HG03521 (cell line): Measurements from ENCODE around the gene NOP53.
"Not testable (repeated sequence)": the region's sequence is repeated elsewhere in the genome, so short reads cannot be mapped to it uniquely, and the experiment has no call there.

Source experiments
- ATAC-seq: cut with Tn5 transposase; IDR thresholded peaks from one replicate; pipeline ENCODE4 v1.9.1; 2021; ENCODE audit warnings: mild to moderate bottlenecking, moderate library complexity; ENCODE audit not compliant: unreplicated experiment

Gene NOP53

GRCh38 chr19:47716270-47716937 is 28.9 kb upstream of the NOP53 start:
- ATAC-seq, result no peak

GRCh38 chr19:47718415-47719046 is 26.8 kb upstream of the NOP53 start:
- not testable (repeated sequence) for ATAC-seq

DNA sequence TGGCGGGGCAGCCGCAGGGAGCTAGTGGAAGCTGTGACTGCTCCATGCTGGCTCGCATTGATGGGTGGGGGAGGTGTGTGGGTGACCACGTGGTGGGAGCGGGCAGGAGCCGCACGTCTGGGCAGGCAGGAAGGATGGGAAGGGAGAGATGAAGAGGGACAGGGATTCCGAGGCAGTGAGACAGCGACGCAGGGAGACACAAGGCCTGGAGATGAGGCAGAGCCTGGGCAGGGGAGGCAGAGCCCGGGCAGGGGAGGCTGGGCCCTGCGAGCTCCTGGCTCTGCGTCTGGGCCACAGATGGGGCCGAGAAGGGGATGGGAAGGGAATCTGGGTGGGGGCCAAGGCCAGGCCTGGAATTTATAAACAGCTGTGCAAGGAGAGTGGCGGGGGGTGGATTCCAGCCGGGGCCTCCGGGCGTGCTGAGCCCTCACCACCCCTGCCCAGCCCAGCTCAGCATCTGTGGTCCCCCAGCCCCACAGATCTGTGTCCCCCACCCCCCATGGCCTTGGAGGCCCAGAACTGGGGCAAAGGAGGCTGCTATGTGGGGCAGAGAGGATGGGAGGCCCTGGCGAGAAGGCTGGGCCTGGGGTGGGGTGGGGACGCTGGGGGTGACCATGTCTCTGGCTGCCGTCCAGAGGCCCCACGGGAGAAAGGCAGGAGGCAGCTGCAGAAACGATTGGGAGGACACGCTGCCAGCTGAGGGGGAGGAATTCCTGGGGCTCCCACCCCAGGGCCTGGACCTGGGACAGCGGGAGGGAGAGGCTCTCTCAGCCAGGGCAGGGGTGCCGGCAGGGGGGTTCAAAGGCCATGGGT is 26.1 kb upstream of the NOP53 start:
- no peak for ATAC-seq

DNA sequence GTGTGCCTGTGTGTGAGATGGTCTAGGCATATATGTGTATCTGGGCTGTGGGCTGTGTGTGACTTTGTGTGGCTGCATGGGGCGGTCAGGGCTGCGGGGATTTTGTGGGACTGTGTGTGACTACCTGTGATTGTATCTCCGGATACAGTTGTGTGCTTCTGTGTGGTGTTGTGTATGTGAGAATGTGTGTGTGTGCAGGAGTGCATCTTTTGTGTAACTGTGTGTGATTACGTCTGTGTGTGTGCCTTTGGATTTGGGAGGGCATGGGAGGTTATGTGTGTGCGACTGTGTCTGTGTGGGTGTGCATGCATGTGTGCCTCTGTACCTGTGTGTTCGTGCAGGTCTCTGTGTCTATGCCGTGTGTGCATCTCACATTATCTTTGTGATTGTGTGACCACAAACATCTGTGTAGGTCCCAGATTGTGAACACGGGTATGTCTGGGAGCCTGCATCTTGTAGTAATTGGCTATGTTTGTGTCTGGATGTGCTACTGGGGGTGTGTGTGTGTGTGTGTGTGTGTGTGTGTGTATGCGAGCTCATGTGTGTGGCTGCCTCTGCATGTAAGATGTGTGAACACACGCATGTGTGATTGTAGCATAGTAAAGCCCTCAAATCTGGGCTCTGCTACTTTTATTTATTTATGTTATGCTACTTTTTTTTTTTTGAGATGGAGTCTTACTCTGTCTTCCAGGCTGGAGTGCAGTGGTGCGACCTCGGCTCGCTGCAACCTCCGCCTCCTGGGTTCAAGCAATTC is 24.5 kb upstream of the NOP53 start:
- ATAC-seq, result no peak

DNA sequence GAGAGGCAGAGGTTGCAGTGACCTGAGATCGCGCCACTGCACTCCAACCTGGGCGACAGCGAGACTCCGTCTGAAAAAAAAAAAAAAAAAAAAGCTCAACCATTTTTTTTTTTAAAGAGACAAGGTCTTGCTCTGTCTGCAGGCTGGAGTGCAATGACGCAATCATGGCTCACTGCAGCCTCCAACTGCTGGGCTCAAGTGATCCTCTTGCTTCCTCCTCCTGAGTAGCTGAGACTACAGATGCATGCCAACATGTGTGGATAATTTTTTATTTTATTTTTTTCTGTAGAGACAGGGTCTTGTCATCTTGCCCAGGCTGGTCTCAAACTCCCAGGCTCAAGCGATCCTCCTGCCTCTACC is 21.8 kb upstream of the NOP53 start:
- no peak for ATAC-seq

DNA sequence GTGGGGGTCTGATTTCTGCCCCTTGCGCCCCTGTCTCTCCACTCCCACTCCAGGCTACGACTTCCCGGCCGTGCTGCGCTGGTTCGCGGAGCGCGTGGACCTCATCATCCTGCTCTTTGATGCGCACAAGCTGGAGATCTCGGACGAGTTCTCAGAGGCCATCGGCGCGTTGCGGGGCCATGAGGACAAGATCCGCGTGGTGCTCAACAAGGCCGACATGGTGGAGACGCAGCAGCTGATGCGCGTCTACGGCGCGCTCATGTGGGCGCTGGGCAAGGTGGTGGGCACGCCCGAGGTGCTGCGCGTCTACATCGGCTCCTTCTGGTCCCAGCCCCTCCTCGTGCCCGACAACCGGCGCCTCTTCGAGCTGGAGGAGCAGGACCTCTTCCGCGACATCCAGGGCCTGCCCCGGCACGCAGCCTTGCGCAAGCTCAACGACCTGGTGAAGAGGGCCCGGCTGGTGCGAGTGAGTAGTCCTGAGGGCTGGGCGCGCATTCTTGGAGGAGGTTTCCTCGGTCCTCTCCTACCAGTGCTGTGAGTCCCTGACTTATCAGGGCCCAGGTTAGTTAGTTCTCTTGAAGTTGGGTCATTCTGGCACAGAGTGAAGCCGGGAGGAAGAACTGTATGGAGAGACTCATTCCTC is 19.5 kb upstream of the NOP53 start:
- ATAC-seq, result no peak

DNA sequence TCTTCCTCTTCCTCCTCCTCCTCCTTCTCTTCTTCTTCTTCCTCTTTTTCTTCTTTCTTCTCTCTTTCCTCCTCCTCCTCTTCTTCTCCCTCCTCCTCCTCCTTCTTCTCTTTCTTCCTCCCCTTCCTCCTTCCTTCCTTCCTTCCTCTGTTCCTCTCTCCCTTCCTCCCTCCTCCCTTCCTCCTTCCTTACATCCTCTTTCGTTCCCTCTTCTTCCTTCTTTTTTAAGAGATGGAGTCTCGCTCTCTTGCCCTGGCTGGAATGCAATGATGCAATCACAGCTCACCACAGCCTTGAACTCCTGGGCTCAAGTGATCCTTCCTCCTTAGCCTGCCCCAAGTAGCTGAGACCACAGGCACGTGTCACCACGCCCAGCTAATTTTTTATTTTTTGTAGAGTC is 18.9 kb upstream of the NOP53 start:
- ATAC-seq, result no peak

DNA sequence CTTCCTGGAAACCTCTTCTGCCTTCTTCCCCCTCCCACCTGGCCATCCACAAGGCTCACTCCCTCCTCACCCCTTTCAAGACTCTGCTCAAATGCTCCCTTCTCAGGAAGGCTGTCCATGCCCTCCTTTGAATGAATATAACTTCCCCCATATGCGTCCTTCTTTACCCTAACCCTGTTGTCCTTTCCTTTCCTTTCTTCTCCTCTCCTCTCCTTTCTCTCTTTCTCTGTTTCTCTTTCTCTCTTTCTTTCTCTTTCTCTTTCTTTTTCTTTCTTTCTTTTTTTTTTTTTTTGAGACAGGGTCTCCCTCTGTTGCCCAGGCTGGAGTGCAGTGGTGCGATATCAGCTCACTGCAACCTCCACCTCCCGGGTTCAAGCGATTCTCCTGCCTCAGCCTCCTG is 17.1 kb upstream of the NOP53 start:
- ATAC-seq, result not testable (repeated sequence)

- ATAC-seq, result no peak
Observed at GRCh38 chr19:47729468-47729798, 15.9 kb upstream of the NOP53 start.

GRCh38 chr19:47729799-47730520 is 15.4 kb upstream of the NOP53 start:
- no peak for ATAC-seq

- ATAC-seq, result no peak
Observed at GRCh38 chr19:47730521-47730889, 14.8 kb upstream of the NOP53 start.

GRCh38 chr19:47730910-47731309 is 14.4 kb upstream of the NOP53 start:
- no peak for ATAC-seq

- no peak for ATAC-seq
Observed at GRCh38 chr19:47735131-47735530, 10.2 kb upstream of the NOP53 start.

GRCh38 chr19:47740866-47741519 is 4.4 kb upstream of the NOP53 start:
- no peak for ATAC-seq

DNA sequence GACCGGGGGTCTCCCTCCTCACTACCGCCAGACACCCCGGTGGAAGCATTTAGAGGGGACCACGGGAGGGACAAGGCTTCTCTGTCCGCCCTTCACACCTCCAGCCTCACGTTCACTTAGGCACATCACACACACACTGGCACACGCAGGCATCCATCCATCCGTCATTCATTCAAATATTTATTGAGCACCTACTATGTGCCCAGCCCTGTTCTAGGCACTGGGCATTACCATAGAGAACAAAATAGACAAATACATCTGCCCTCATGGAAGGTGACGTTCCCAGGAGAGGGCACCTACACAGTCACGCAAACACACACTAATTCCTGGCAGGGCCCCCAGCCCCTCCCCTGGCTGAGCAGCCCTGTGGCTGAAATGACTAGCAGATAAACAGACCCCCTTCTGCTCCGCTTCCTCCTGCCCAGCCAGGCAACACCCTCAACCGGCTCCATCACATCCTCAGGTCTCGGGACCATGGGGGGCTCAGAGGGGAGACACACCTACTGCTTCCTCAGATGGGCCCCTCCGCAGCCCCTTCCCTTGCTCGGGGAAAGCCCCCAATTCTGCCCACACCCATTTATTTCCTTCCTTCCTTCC is 3.7 kb upstream of the NOP53 start:
- ATAC-seq, result no peak

DNA sequence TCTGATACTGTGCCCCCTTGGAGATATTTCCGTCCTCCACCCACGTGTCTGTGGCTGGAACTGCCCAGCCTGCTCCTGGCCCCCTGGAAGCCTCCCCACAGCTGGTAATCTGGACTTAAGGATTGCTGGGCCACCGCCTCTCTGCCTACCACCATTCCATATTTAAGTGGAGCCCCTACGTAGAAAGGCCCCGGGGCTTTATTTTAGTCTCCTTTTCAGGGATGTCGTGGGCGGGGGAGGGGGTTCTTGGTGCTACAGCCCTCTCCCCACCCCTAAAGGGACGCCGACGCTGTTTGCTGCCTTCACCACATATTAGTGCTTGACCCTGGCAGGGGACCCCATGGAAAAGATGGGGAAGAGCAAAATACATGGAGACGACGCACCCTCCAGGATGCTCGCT is 2.7 kb upstream of the NOP53 start:
- ATAC-seq, result no peak

DNA sequence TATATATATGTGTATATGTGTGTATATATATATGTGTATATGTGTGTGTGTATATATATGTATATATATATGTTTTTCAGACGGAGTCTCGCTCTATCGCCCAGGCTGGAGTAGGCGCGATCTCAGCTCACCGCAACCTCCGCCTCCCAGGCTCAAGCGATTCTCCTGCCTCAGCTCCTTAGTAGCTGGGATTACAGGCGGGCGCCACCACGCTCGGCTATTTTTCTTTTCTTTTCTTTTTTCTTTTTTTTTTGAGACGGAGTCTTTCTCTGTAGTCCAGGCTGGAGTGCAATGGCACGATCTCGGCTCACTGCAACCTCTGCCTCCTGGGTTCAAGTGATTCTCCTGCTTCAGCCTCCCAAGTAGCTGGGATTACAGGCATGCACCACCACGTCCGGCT is 783 bp downstream of the NOP53 start:
- ATAC-seq, result not testable (repeated sequence)

- no peak for ATAC-seq
Observed at GRCh38 chr19:47749326-47749725, 4.0 kb downstream of the NOP53 start.

- no peak for ATAC-seq
Observed at GRCh38 chr19:47750752-47751151, 5.4 kb downstream of the NOP53 start.
